GM12875 (cell line): ENCODE results near the gene TMEM179B.
A peak's percentile ranks its signal among the peaks of the same experiment; 100 is the strongest.
"Not testable (repeated sequence)": the region's sequence is repeated elsewhere in the genome, so short reads cannot be mapped to it uniquely, and the experiment has no call there.

Source experiments
- H3K4me3 ChIP-seq: one replicate; pipeline ENCODE4 v1.5.1; 2011; ENCODE audit warnings: low read depth, low read length, control low read depth
- CTCF ChIP-seq: IDR thresholded peaks from 2 replicates; pipeline ENCODE4 v1.5.1; 2011; ENCODE audit warnings: low read depth, mild to moderate bottlenecking, control low read depth, inconsistent platforms, low read length, moderate library complexity, borderline replicate concordance; ENCODE audit not compliant: insufficient read depth

TMEM179B gene

GRCh38 chr11:62757846-62758788 lies 29.1 kb upstream of the TMEM179B start:
- no peak for TF ChIP-seq CTCF
- no peak overlapping the region for H3K4me3 ChIP-seq

GRCh38 chr11:62760867-62761227 lies 26.4 kb upstream of the TMEM179B start:
- not testable (repeated sequence) for H3K4me3 ChIP-seq

GRCh38 chr11:62770778-62771143 lies 16.4 kb upstream of the TMEM179B start:
- no peak for TF ChIP-seq CTCF
- H3K4me3 ChIP-seq, result peak overlapping the region; percentile 91

GRCh38 chr11:62771144-62772021 lies 15.8 kb upstream of the TMEM179B start, which contains the start of gene TAF6L:
Gene TAF6L (plus strand): TSS chr11:62771396. CDS start chr11:62775784, 4,388 bp downstream.
- no peak for TF ChIP-seq CTCF
- peak within 1 kb of the TSS; percentile 91 for H3K4me3 ChIP-seq

- TF ChIP-seq CTCF, result no peak
- H3K4me3 ChIP-seq, result no peak overlapping the region
These were observed 12.8 kb upstream of the TMEM179B start for GRCh38 chr11:62774407-62774806.

- no peak overlapping the region for H3K4me3 ChIP-seq
- TF ChIP-seq CTCF, result no peak
These were observed 11.6 kb upstream of the TMEM179B start for GRCh38 chr11:62775646-62776045.

GRCh38 chr11:62777389-62777788 lies 9.8 kb upstream of the TMEM179B start:
- TF ChIP-seq CTCF, result no peak

More at GRCh38 chr11:62777389-62777788, 9.8 kb upstream of the TMEM179B start:
- no peak overlapping the region for H3K4me3 ChIP-seq
